Measurements from ENCODE around the gene PROK2. TPM values are rescaled to one million over a fixed set of nuclear protein-coding genes. Genes with fewer than 3 reads are reported as not detected.

The PROK2 gene
- total and polyA plus RNA-seq, 10 of the 15 experiments (the other 5 are each of a cell fraction or from before 2014, with no cell fraction given), result not detected

GRCh38 chr3:71722693-71723092 is 62.3 kb downstream of the PROK2 start:
- Histone ChIP-seq H2AFZ (ENCODE audit: control insufficient read depth, low read depth, low read length) (no peak overlapping the region), H3K27me3 (replicated peaks in 1 of 2; ENCODE audit: control insufficient read depth in 2 of 2, insufficient read depth in 2 of 2, low read length in 1 of 2) (peaks cover 9 to 12% of the 10 kb centered on the region in 2 experiments), H3K9me3 (replicated peaks; ENCODE audit: control insufficient read depth, insufficient read depth, low read length) (no peaks in the 10 kb centered on the region; the same call in 2 of the 3 replicates), H3K4me3 (no peak overlapping the region), H3K4me1 (ENCODE audit: control insufficient read depth, insufficient read depth, low read length) (peaks cover 10% of the 10 kb centered on the region), H3K36me3 (ENCODE audit: control insufficient read depth in 2 of 2, insufficient read depth in 2 of 2, low read length in 1 of 2) (no peaks in the 10 kb centered on the region), H3K79me2 (ENCODE audit: control insufficient read depth, insufficient read depth, low read length) (no peaks in the 10 kb centered on the region), H3K27ac (ENCODE audit: control insufficient read depth, insufficient read depth) (no peak overlapping the region), H3K4me2 (ENCODE audit: control insufficient read depth, insufficient read depth) (no peak overlapping the region), H4K20me1 (ENCODE audit: control insufficient read depth, insufficient read depth) (no peaks in the 10 kb centered on the region), H3K9ac (ENCODE audit: control insufficient read depth, insufficient read depth, low read length) (no peak overlapping the region)
- 31% methylated on average over 1 of the region's 1 CpG for WGBS (ENCODE audit: insufficient coverage, insufficient replicate concordance, low lambda C conversion rate, missing lambda C conversion rate)
- no peak for ATAC-seq
- no peak for FAIRE-seq
- no peak for DNase-seq (ENCODE audit: low read depth, low spot score)
- POLR2A ChIA-PET, result no interaction called here
- in situ Hi-C loops (cut with MboI) (no loop called here), intact Hi-C loops (cut with micrococcal nuclease; ENCODE audit: unreplicated experiment) (no loop called here)
- BruUV-seq (replicated peaks), result no TSS peak
- SMC1A ChIA-PET (ENCODE audit: uncharacterized antibody, unreplicated experiment), result no interaction called here
- CTCF ChIA-PET, result interaction anchor here (0.6 to 1.8 kb wide), 2 partner anchors 13 to 1522 kb away, joined by 3 to 6 read pairs; no protein-coding TSS in a partner anchor
- RAD21 ChIA-PET (ENCODE audit: unreplicated experiment), result no interaction called here
- TF ChIP-seq SREBF1 (IDR thresholded peaks at IDR 0.05; ENCODE audit: low read length) (no peak), EZH2 (IDR thresholded peaks at IDR 0.05; ENCODE audit: borderline replicate concordance, control insufficient read depth, low read depth, low read length) (no peak), ETV6 (conservative IDR thresholded peaks at IDR 0.05 in 1 of 2, IDR thresholded peaks at IDR 0.05 in 1 of 2; ENCODE audit: borderline replicate concordance in 1 of 2, low read depth in 1 of 2) (no peak), YBX1 (IDR thresholded peaks at IDR 0.05) (no peak), CHD1 (IDR thresholded peaks at IDR 0.05; ENCODE audit: low read depth, low read length) (no peak), NFYB (IDR thresholded peaks at IDR 0.05; ENCODE audit: insufficient read depth, low read depth, low read length) (no peak), SMARCA5 (IDR thresholded peaks at IDR 0.05) (no peak), SPI1 (IDR thresholded peaks at IDR 0.05; ENCODE audit: borderline replicate concordance, insufficient read depth, low read depth, low read length) (no peak)
- TF ChIP-seq, protein P1, sequence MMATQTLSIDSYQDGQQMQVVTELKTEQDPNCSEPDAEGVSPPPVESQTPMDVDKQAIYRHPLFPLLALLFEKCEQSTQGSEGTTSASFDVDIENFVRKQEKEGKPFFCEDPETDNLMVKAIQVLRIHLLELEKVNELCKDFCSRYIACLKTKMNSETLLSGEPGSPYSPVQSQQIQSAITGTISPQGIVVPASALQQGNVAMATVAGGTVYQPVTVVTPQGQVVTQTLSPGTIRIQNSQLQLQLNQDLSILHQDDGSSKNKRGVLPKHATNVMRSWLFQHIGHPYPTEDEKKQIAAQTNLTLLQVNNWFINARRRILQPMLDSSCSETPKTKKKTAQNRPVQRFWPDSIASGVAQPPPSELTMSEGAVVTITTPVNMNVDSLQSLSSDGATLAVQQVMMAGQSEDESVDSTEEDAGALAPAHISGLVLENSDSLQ (IDR thresholded peaks at IDR 0.05), result no peak

Small RNAs within 50 kb of the gene (small RNA-seq; reads per million reads assigned to genes)
- not detected for gene RN7SL271P

Other genes starting within 250 kb of the PROK2 start
- 0.51 and 0.54 TPM in 2 replicates for gene FOXP1, start 201.4 kb downstream of the PROK2 start, total RNA-seq (2014; rRNA removed)
- gene FOXP1, start 201.4 kb downstream of the PROK2 start, total RNA-seq (2014; rRNA removed; fragmentation: Illumina TruSeq; extraction: Trizol), result 0.27 and 0.64 TPM in 2 replicates
- gene FOXP1, start 201.4 kb downstream of the PROK2 start, total RNA-seq (2021), result 0.90 and 1.6 TPM in 2 replicates
- 0.10 TPM in 1 of 2 replicates, not detected in the other for gene FOXP1, start 201.4 kb downstream of the PROK2 start, polyA plus RNA-seq (2011; rRNA removed)
- 0.21 and 0.36 TPM in 2 replicates for gene FOXP1, start 201.4 kb downstream of the PROK2 start, polyA plus RNA-seq (2014; fragmentation: Illumina TruSeq; extraction: Trizol)
- gene FOXP1, start 201.4 kb downstream of the PROK2 start, polyA plus RNA-seq (2014; fragmentation: Nextera tagmentation; extraction: Ambion mirVana), result under 1 TPM; 0.13 to 0.14 TPM
- gene FOXP1, start 201.4 kb downstream of the PROK2 start, polyA plus RNA-seq (2014; rRNA removed), result 0.05 and 0.14 TPM in 2 replicates
- under 1 TPM in 1 of 2 experiments, not detected in 1; 0.20 TPM for gene FOXP1, start 201.4 kb downstream of the PROK2 start, polyA plus RNA-seq (2016; fragmentation: Nextera tagmentation; extraction: Ambion mirVana)
- under 0.01 and 0.06 TPM in 2 replicates for gene EIF4E3, start 59.7 kb downstream of the PROK2 start, total RNA-seq (2014; rRNA removed)
- 0.09 and 0.18 TPM in 2 replicates for gene EIF4E3, start 59.7 kb downstream of the PROK2 start, total RNA-seq (2014; rRNA removed; fragmentation: Illumina TruSeq; extraction: Trizol)
- 0.24 and 0.38 TPM in 2 replicates for gene EIF4E3, start 59.7 kb downstream of the PROK2 start, total RNA-seq (2021)
- gene EIF4E3, start 59.7 kb downstream of the PROK2 start, polyA plus RNA-seq (2011; rRNA removed), result 0.30 and 0.37 TPM in 2 replicates
- 0.06 and 0.24 TPM in 2 replicates for gene EIF4E3, start 59.7 kb downstream of the PROK2 start, polyA plus RNA-seq (2014; fragmentation: Illumina TruSeq; extraction: Trizol)
- gene EIF4E3, start 59.7 kb downstream of the PROK2 start, polyA plus RNA-seq (2014; fragmentation: Nextera tagmentation; extraction: Ambion mirVana), result under 1 TPM; 0.05 to 0.18 TPM
- 0.13 and 0.22 TPM in 2 replicates for gene EIF4E3, start 59.7 kb downstream of the PROK2 start, polyA plus RNA-seq (2014; rRNA removed)
- under 1 TPM in 1 of 2 experiments, not detected in 1; 0.16 TPM for gene EIF4E3, start 59.7 kb downstream of the PROK2 start, polyA plus RNA-seq (2016; fragmentation: Nextera tagmentation; extraction: Ambion mirVana)
- gene GPR27, start 31.3 kb downstream of the PROK2 start, total RNA-seq (2014; rRNA removed), result not detected in 2 replicates
- not detected in 2 replicates for gene GPR27, start 31.3 kb downstream of the PROK2 start, total RNA-seq (2014; rRNA removed; fragmentation: Illumina TruSeq; extraction: Trizol)
- not detected in 2 replicates for gene GPR27, start 31.3 kb downstream of the PROK2 start, total RNA-seq (2021)
- gene GPR27, start 31.3 kb downstream of the PROK2 start, polyA plus RNA-seq (2011; rRNA removed), result not detected in 2 replicates
- not detected in 2 replicates for gene GPR27, start 31.3 kb downstream of the PROK2 start, polyA plus RNA-seq (2014; fragmentation: Illumina TruSeq; extraction: Trizol)
- not detected for gene GPR27, start 31.3 kb downstream of the PROK2 start, polyA plus RNA-seq (2014; fragmentation: Nextera tagmentation; extraction: Ambion mirVana)
- gene GPR27, start 31.3 kb downstream of the PROK2 start, polyA plus RNA-seq (2014; rRNA removed), result not detected in 2 replicates
- not detected for gene GPR27, start 31.3 kb downstream of the PROK2 start, polyA plus RNA-seq (2016; fragmentation: Nextera tagmentation; extraction: Ambion mirVana)